HEK293 (cell line): ENCODE results near the gene CAPN5.

Experiments
- CTCF ChIP-seq: fragments of 450-650 bp; formaldehyde crosslinking; IDR thresholded peaks from 2 replicates; pipeline ENCODE4 v1.5.1; 2016; ENCODE audit warnings: missing biosample characterization, missing genetic modification characterization
- KLF10 ChIP-seq: fragments of 450-650 bp; IDR thresholded peaks from 2 replicates; pipeline ENCODE4 v1.5.1; 2018; ENCODE audit warnings: missing biosample characterization, mild to moderate bottlenecking, missing genetic modification characterization
- OVOL3 ChIP-seq: fragments of 450-650 bp; formaldehyde crosslinking; IDR thresholded peaks from 2 replicates; pipeline ENCODE4 v1.5.1; 2016; ENCODE audit warnings: missing biosample characterization, missing genetic modification characterization
- SP2 ChIP-seq: fragments of 450-650 bp; formaldehyde crosslinking; IDR thresholded peaks from 2 replicates; pipeline ENCODE4 v1.5.1; 2016; ENCODE audit warnings: missing biosample characterization, missing genetic modification characterization
- YY1 ChIP-seq: fragments of 450-650 bp; formaldehyde crosslinking; IDR thresholded peaks from 2 replicates; pipeline ENCODE4 v1.5.1; 2018; ENCODE audit warnings: missing biosample characterization, missing genetic modification characterization
- ZBTB21 ChIP-seq: fragments of 450-650 bp; formaldehyde crosslinking; IDR thresholded peaks from 2 replicates; pipeline ENCODE4 v1.5.1; 2017; ENCODE audit warnings: missing biosample characterization, missing genetic modification characterization
- ZBTB7A ChIP-seq: fragments of 450-650 bp; formaldehyde crosslinking; IDR thresholded peaks from 2 replicates; pipeline ENCODE4 v1.5.1; 2016; ENCODE audit warnings: low read depth, missing biosample characterization, missing genetic modification characterization
- ZNF121 ChIP-seq: fragments of 450-650 bp; formaldehyde crosslinking; IDR thresholded peaks from 2 replicates; pipeline ENCODE4 v1.5.1; 2016; ENCODE audit warnings: missing biosample characterization, missing genetic modification characterization
- ZNF280D ChIP-seq: fragments of 450-650 bp; formaldehyde crosslinking; IDR thresholded peaks from 2 replicates; pipeline ENCODE4 v1.5.1; 2016; ENCODE audit warnings: missing biosample characterization, missing genetic modification characterization
- ZNF311 ChIP-seq: fragments of 450-650 bp; formaldehyde crosslinking; IDR thresholded peaks from 2 replicates; pipeline ENCODE4 v1.5.1; 2017; ENCODE audit warnings: missing biosample characterization, missing genetic modification characterization, borderline replicate concordance
- ZNF549 ChIP-seq: fragments of 450-650 bp; IDR thresholded peaks from 2 replicates; pipeline ENCODE4 v1.5.1; 2018; ENCODE audit warnings: missing biosample characterization, missing genetic modification characterization, mild to moderate bottlenecking, inconsistent platforms, moderate library complexity
- ZNF560 ChIP-seq: fragments of 450-650 bp; formaldehyde crosslinking; IDR thresholded peaks from 2 replicates; pipeline ENCODE4 v1.5.1; 2017; ENCODE audit warnings: missing biosample characterization, missing genetic modification characterization, borderline replicate concordance
- ZNF639 ChIP-seq: fragments of 450-650 bp; formaldehyde crosslinking; IDR thresholded peaks from 2 replicates; pipeline ENCODE4 v1.5.1; 2016; ENCODE audit warnings: missing biosample characterization, missing genetic modification characterization

- TF ChIP-seq ZBTB7A (tag by site-specific recombination), result no peak
- no peak for TF ChIP-seq ZNF121 (tag by site-specific recombination)
- TF ChIP-seq CTCF (tag by site-specific recombination), result no peak
- TF ChIP-seq KLF10 (tag by site-specific recombination), result no peak
- TF ChIP-seq ZNF549 (tag by site-specific recombination), result no peak
- TF ChIP-seq ZNF311 (tag by site-specific recombination), result no peak
- TF ChIP-seq YY1 (tag by site-specific recombination), result no peak
- no peak for TF ChIP-seq ZNF639
- no peak for TF ChIP-seq SP2 (tag by site-specific recombination)
- no peak for TF ChIP-seq OVOL3 (tag by site-specific recombination)
- no peak for TF ChIP-seq ZNF280D
- no peak for TF ChIP-seq ZBTB21 (tag by site-specific recombination)
- TF ChIP-seq ZNF560 (tag by site-specific recombination), result no peak
Measured at GRCh38 chr11:77074626-77075221, 8.0 kb downstream of the CAPN5 start.
